ENCODE results near the gene ISL1. TPM values are rescaled to one million over a fixed set of nuclear protein-coding genes. Genes with fewer than 3 reads are reported as not detected.
A peak's percentile ranks its signal among the peaks of the same experiment; 100 is the strongest.

Gene ISL1
- 0.29 TPM for total RNA-seq
- long read RNA-seq, partial matches to known transcripts: 0 of 1 reads
- long read RNA-seq, other reads (novel, unspliced or antisense): 0 of 1 reads

- peak; percentile 89 for DNase-seq (ENCODE audit: low spot score)
These were observed at the start of gene ISL1 for GRCh38 chr5:51383131-51384121. ISL1 (plus strand) TSS chr5:51383448; CDS start chr5:51383672, 224 bp downstream.

GRCh38 chr5:51336878-51337277 is 46.4 kb upstream of the ISL1 start:
- DNase-seq (ENCODE audit: low spot score): no peak

GRCh38 chr5:51345106-51345505 is 38.1 kb upstream of the ISL1 start:
- no peak for DNase-seq (ENCODE audit: low spot score)

- no peak for DNase-seq (ENCODE audit: low spot score)
These were observed 36.1 kb upstream of the ISL1 start for GRCh38 chr5:51347157-51347556.

- no peak for DNase-seq (ENCODE audit: low spot score)
These were observed 35.5 kb upstream of the ISL1 start for GRCh38 chr5:51347704-51348103.

DNA sequence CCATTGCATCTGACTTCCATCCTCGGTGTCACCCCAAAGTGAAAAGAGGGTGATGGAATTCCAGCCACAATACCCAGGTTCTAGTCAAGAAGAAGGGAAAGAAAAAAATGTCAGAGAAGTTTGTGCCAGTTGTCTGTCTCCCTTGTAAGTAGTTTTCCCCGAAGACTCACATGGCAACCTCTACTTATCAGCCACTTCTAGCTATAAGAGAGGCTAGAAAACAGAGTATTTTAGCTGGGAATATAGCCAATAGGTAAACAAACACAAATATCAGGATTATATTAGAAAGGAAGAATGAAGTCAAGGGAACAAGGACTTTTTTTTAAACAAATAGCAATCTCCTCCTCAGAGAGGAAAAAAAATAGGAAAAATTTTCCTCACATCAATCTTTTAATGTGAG is 12.2 kb upstream of the ISL1 start:
- DNase-seq (ENCODE audit: low spot score): no peak

- no peak for DNase-seq (ENCODE audit: low spot score)
These were observed 9.2 kb upstream of the ISL1 start for GRCh38 chr5:51373880-51374523.

- no peak for DNase-seq (ENCODE audit: low spot score)
These were observed 8.2 kb upstream of the ISL1 start for GRCh38 chr5:51375084-51375483.

- no peak for DNase-seq (ENCODE audit: low spot score)
These were observed 6.7 kb upstream of the ISL1 start for GRCh38 chr5:51376509-51376908.

- DNase-seq (ENCODE audit: low spot score): no peak
These were observed 5.8 kb upstream of the ISL1 start for GRCh38 chr5:51377151-51378060.

- no peak for DNase-seq (ENCODE audit: low spot score)
These were observed 5.2 kb upstream of the ISL1 start for GRCh38 chr5:51378061-51378409.

GRCh38 chr5:51378448-51379330 is 4.6 kb upstream of the ISL1 start:
- no peak for DNase-seq (ENCODE audit: low spot score)

DNA sequence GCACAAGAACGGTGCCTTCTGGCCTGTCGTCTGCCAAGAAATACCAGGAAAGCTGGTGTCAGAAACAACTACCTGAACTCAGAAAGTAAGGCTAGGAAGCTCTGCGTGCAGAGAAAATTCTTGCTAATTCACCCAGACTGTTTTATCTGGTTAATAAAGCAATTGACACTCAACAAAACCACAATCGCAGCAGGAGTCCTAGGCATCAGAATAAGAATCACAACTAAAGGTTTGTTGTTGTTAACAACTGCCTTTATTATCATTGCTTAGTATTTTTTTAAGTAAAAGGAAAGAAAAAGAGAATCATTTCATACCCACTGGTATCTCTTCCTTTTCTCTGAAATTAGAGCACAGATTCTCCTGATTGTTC is 3.9 kb upstream of the ISL1 start:
- DNase-seq (ENCODE audit: low spot score): no peak

GRCh38 chr5:51380603-51381207 is 2.5 kb upstream of the ISL1 start:
- no peak for DNase-seq (ENCODE audit: low spot score)

GRCh38 chr5:51381761-51382474 is 1.3 kb upstream of the ISL1 start:
- DNase-seq (ENCODE audit: low spot score): no peak

- DNase-seq (ENCODE audit: low spot score): peak; percentile 84
These were observed 622 bp upstream of the ISL1 start for GRCh38 chr5:51382521-51383130.

GRCh38 chr5:51384281-51384840 is 1.1 kb downstream of the ISL1 start:
- no peak for DNase-seq (ENCODE audit: low spot score)

DNA sequence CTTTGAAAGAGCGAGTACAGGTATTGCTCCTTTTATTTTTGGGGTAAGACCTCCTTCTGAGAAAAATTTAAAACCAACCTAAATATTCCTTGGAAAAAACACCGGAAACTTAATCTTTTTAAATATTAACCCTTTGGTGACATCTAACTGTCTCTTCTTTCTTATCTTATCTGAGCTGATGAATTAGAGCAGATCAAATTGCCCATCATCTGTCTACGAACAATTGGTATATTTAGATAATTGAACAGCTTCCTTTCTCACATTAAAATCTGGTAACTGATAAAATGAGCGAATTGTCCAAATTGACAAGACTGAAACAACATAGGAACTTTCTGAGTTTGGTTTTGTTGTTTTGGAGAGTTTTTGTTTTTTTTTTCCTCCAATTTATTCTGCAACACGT is 2.0 kb downstream of the ISL1 start:
- no peak for DNase-seq (ENCODE audit: low spot score)
